Jurkat, Clone E6-1 (cell line): ENCODE results near the gene PLXNB3.
"Not testable (repeated sequence)": the region's sequence is repeated elsewhere in the genome, so short reads cannot be mapped to it uniquely, and the experiment has no call there.

Experiments used
- DNase-seq: peaks from one replicate; pipeline ENCODE4 v3.0.0-alpha.2; 2011; ENCODE audit warnings: low read depth, low spot score
- H3K4me3 ChIP-seq: 2 replicates; pipeline ENCODE4 v1.5.1; 2011; ENCODE audit warnings: mild to moderate bottlenecking, low read length, control low read depth, moderate library complexity

Gene PLXNB3

DNA sequence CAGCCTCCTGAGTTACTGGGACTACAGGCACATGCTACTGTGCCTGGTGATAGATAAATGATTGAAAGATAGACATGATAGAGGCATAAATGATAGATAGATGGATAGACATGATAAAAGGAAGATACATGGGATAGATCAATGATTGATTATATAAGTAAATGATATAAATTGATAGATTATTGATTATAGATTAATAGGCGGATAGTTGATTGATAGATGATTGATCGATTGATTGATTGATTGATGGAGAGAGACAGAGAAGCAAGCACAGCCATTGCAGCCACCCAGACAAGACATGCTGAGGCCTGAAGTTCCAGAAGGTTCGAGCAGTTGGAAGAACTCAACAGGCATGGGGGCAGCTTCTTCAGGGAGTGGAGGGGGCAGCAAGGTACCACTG lies 17.7 kb upstream of the PLXNB3 start:
- H3K4me3 ChIP-seq: no peak overlapping the region
- DNase-seq: no peak

GRCh38 chrX:153746991-153747390 lies 17.1 kb upstream of the PLXNB3 start:
- not testable (repeated sequence) for DNase-seq, H3K4me3 ChIP-seq

DNA sequence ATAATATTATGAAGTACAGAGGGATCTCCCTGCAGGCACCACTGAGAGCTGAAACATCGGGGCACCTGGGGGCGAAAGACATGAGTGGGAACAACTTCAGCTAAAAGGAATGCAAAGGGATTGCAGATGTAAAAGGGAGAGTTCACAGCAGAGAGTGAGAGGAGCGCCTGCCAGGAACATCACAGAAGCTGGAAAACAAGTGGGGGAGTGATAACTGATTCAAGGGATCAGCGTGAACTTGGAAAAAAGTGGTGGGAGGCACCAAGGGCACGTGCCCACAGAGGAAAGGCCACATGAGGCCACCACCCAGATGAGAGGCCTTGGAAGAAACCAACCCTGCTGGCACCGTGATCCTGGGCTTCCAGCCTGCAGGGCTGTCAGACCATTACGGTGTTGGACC lies 15.0 kb upstream of the PLXNB3 start:
- not testable (repeated sequence) for DNase-seq, H3K4me3 ChIP-seq

- no peak overlapping the region for H3K4me3 ChIP-seq
- no peak for DNase-seq
Measured at GRCh38 chrX:153750127-153750774, 13.8 kb upstream of the PLXNB3 start.

DNA sequence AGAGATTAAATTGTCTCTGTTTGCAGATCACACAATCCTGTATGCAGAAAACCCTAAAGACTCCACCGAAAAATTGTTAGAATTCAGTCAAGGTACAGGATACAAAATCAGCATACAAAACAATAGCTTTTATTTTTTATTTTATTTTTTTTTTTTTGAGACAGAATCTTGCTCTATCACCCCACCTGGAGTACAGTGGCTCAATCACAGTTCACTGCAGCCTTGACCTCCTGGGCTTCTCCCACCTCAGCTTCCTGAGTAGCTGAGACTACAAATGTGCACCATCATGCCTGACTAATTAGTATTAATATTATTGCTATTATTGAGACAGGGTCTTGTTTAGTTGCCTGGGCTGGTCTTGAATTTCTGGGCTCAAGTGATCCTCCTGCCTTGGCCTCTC lies 8.9 kb upstream of the PLXNB3 start:
- DNase-seq: no peak
- H3K4me3 ChIP-seq: no peak overlapping the region

DNA sequence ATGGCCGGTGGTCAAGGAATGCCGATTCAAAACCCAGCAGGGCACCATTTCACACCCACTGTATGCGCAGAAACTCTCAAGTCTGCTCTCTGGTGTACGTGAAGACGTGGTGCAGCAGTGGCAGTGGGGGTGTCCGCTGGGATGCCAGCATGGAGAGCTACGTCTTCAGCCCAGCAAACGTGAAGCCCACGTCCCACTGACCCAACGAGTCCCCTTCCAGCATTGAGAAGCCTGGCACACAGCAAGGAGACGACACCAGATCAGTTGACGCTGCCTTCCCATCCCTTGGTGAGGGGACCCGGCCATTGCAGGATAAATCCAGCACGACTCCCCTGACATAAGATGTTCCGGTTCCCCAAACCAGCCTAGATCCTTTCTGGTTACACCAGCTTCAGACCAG lies 2.2 kb upstream of the PLXNB3 start:
- DNase-seq: no peak
- H3K4me3 ChIP-seq: no peak overlapping the region

DNA sequence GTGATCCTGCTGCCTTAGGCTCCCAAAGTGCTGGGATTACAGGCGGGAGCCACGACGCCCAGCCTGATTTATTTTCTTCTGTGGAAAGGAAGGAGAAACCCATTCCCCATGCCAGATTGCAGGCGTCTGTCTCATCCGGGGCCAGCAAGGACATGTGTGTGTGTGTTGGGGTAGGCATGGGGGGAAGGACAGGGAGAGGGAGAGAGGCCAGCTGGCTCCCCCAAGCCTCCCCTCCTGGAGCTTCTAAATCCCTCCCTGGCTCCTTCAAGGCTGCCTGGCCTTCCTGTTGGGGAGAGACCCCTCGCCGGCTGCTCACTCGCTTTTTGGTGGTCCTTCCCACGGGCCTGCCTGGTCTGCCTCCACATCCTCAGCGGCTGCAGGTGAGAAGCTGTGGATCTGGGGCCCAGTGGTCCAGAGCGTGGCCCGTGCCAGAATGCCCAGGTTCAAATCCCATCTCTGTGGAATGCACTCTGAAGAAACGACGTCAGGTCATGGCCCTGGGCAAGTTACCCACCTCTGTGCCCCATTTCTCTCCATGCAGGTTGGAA lies 1.3 kb upstream of the PLXNB3 start:
- DNase-seq: no peak
- no peak overlapping the region for H3K4me3 ChIP-seq

DNA sequence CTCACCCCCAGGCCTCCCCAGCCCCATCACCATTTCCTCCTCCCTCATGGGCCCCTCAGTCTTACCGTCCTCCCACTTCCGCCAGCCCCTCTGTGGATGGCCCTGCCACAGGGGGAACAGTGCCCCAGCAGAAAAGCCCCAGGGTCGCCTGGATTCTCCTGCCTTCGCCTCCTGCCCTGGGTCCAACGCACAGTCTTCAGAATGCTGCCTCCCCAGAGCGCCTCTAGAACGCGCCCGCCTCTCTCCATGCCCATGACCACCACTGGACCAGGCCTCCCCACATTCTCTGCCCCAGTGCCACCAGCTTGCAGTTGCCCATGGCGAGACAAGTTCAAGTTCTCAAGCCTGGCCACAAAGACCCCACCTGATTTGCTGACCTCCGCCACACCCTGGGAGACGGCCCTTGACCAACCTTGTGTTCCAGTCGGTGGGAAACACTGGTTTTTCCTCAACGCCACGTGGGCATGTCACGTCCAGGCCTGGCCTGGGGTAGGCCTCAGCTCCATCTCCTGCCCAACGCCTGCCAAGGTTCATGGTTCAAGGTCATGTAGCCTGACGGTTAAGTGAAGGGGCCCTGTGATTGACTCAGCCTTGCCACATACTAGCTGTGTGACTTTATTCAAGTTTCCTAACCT lies 634 bp upstream of the PLXNB3 start:
- no peak for DNase-seq

DNA sequence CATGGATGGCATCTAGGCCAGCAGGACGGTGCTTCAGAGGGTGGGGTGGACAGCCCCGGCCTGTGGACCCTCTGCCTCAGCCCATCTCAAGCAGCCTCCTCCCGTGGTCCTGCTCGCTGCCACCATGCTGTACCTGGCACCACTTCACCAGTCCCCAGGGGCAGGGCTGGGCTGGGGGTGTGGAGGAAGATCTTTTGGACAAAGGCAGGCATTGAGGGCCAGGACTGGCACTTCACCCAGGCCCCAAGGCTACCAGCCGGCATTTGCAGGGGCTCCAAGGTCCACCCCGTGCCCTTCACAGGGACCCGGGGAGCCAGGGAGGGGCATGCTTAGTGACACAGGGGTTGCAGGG lies 713 bp downstream of the PLXNB3 start:
- no peak overlapping the region for H3K4me3 ChIP-seq
- DNase-seq: no peak

More for the DNA sequence above, 634 bp upstream of the PLXNB3 start:
- H3K4me3 ChIP-seq: no peak overlapping the region

GRCh38 chrX:153765138-153766079 lies 1.4 kb downstream of the PLXNB3 start:
- DNase-seq: no peak
- H3K4me3 ChIP-seq: no peak overlapping the region; the same call in 1 of the 2 replicates

GRCh38 chrX:153766098-153766817 lies 2.2 kb downstream of the PLXNB3 start:
- peak; percentile 45 for DNase-seq
- peak overlapping the region; percentile 27 for H3K4me3 ChIP-seq

GRCh38 chrX:153766871-153767673 lies 3.0 kb downstream of the PLXNB3 start:
- no peak for DNase-seq

DNA sequence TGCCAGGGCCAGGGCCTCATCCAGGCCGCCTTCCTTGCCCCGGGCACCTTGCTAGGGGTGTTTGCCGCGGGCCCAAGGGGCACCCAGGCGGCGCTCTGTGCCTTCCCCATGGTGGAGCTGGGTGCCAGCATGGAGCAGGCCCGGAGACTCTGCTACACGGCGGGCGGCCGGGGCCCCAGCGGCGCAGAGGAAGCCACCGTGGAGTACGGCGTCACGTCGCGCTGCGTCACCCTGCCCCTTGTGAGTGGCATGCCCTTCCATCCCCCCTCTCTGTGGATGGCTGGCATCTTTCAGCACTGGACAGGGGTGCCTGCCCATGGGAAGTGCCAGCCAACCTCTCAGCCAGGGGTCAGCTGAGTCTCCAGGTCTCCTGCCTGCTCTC lies 3.6 kb downstream of the PLXNB3 start:
- no peak for DNase-seq
- no peak overlapping the region for H3K4me3 ChIP-seq

More at GRCh38 chrX:153766871-153767673, 3.0 kb downstream of the PLXNB3 start:
- H3K4me3 ChIP-seq: no peak overlapping the region

DNA sequence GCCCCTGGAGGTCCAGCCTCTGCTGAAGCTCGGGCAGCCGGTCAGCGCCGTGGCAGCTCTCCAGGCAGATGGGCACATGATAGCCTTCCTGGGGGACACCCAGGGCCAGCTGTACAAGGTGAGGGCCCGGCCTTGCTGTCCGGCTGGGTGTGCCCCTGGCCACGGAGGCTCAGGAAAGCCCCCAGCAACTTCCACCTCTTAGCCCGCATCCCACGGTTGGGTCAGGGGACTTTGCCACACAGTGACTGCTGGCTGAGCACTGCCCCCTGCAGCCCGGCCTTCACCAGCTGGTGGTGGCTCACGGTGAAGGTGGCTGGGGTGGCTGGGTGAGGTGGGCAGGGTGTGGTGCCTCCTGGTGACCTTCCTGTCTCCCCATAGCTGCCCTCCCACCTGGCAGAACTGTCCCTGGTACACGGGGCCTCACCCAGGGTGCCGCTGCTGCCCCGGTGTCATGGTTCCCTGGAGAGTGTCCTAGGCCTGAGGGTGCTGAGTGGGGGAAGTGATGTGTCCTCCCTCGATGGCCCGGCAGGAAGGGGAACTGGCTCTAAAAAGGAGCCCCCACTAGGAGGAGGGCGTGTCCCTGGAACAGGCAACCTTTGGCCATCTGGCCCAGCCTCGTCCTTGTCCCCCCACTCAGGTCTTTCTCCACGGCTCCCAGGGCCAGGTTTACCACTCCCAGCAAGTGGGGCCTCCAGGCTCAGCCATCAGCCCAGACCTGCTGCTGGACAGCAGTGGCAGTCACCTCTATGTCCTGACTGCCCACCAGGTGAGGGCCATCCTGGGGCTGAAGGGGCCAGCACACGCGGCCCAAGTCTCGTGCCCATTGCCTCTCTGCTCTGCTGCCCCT lies 4.5 kb downstream of the PLXNB3 start:
- no peak for DNase-seq
- H3K4me3 ChIP-seq: no peak overlapping the region

- H3K4me3 ChIP-seq: no peak overlapping the region
- DNase-seq: no peak
Measured at GRCh38 chrX:153769158-153769864, 5.3 kb downstream of the PLXNB3 start.

DNA sequence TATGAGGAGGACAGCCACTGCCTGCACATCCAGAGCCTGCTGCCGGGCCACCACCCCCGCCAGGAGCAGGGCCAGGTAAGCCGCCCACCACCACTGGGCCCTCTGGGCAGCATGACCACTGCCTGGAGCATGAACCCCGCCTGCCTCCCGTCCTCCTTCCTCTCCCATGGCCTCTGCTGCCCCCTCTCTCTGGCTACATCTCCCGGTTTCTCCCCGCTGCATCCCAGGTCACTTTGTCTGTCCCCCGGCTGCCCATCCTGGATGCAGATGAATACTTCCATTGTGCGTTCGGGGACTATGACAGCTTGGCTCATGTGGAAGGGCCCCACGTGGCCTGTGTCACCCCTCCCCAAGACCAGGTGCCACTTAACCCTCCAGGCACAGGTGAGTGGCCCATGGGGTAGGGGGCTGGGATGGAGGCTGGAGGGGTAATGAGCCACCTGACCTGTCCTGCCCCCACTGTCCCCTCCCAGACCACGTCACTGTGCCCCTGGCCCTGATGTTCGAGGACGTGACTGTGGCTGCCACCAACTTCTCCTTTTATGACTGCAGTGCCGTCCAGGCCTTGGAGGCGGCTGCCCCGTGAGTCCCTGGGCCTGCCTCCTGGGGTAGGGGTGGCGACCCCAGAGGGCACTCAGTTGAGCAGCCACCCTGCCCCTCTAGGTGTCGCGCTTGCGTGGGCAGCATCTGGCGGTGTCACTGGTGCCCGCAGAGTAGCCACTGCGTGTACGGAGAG lies 6.0 kb downstream of the PLXNB3 start:
- H3K4me3 ChIP-seq: no peak overlapping the region
- DNase-seq: no peak
